Thyroid gland (tissue), 4 donors: Measurements from ENCODE around the gene CHST12.

Source experiments
- CTCF ChIP-seq, 6 experiments: fragments of 200-600 bp in 3 of 6; fragments of 450-650 bp in 3 of 6; sonication (generic) in 3 of 6; IDR thresholded peaks; one replicate each; pipeline ENCODE4 v1.5.1; 2016 to 2019; ENCODE audit warnings: antibody characterized with exemption in 6 of 6, mild to moderate bottlenecking in 2 of 6, inconsistent platforms in 1 of 6, moderate library complexity in 1 of 6
- POLR2A ChIP-seq, 2 donors: fragments of 450-650 bp; IDR thresholded peaks; one replicate each; pipeline ENCODE4 v1.6.1; 2017; ENCODE audit warnings: antibody characterized with exemption in 2 of 2, mild to moderate bottlenecking in 2 of 2, moderate library complexity in 1 of 2

- TF ChIP-seq CTCF (IDR thresholded peaks at IDR 0.05) (no peak), POLR2A (IDR thresholded peaks at IDR 0.05) (no peak)
Measured at GRCh38 chr7:2487586-2488271, 84.3 kb downstream of the CHST12 start.
